PC-9 (cell line): ENCODE measurements around the gene PLA2R1. TPM values are rescaled to one million over a fixed set of nuclear protein-coding genes. Genes with fewer than 3 reads are reported as not detected.
A peak's percentile ranks its signal among the peaks of the same experiment; 100 is the strongest.

Experiments
- BruUV-seq: library from RNA; stranded (reverse); fragments of 400-500 nt; replicated peaks from 2 replicates; lab custom pipeline; 2021; lab: Mats Ljungman, UMichigan
- CTCF ChIA-PET: fragments of 300-600 bp; sonication (Branson Sonifier 250); formaldehyde crosslinking; loops from one replicate; lab custom pipeline; 2022; ENCODE audit warnings: antibody characterized with exemption; lab: Charles Lee
- POLR2A ChIA-PET: fragments of 300-600 bp; sonication (Branson Sonifier 250); formaldehyde crosslinking; loops from one replicate; lab custom pipeline; 2022; ENCODE audit warnings: antibody characterized with exemption; ENCODE audit not compliant: unreplicated experiment; lab: Charles Lee
- DNase-seq, 2 experiments: peaks; one replicate each; pipeline versions ENCODE4 v3.0.0 to v3.0.0-alpha.2; 2015 to 2022; ENCODE audit warnings: mixed read lengths in 1 of 2
- H2AFZ ChIP-seq: fragments of 200-600 bp; sonication (generic); 2 replicates; pipeline ENCODE4 v1.8.1; 2017; ENCODE audit warnings: antibody characterized with exemption
- H3F3A ChIP-seq: fragments of 200-600 bp; sonication (generic); 2 replicates; pipeline ENCODE4 v1.8.1; 2017; ENCODE audit warnings: antibody characterized with exemption, mild to moderate bottlenecking, low read depth; ENCODE audit not compliant: insufficient read depth
- H3K27ac ChIP-seq: fragments of 200-600 bp; sonication (generic); 2 replicates; pipeline ENCODE4 v1.6.1; 2016; ENCODE audit warnings: mixed run types
- H3K27me3 ChIP-seq: fragments of 200-600 bp; sonication (generic); 2 replicates; pipeline ENCODE4 v1.6.1; 2016; ENCODE audit warnings: low read depth, mixed run types; ENCODE audit not compliant: insufficient read depth
- H3K36me3 ChIP-seq: fragments of 200-600 bp; sonication (generic); 2 replicates; pipeline ENCODE4 v1.6.1; 2016; ENCODE audit warnings: low read depth, mixed run types
- H3K4me1 ChIP-seq: fragments of 200-600 bp; sonication (generic); replicated peaks from 2 replicates; pipeline ENCODE4 v1.6.1; 2016; ENCODE audit warnings: mixed run types; ENCODE audit not compliant: insufficient read depth
- H3K4me2 ChIP-seq: fragments of 200-600 bp; sonication (generic); 2 replicates; pipeline ENCODE4 v1.6.1; 2017; ENCODE audit warnings: mixed run types
- H3K4me3 ChIP-seq: fragments of 200-600 bp; sonication (generic); 2 replicates; pipeline ENCODE4 v1.6.1; 2016; ENCODE audit warnings: mixed run types
- H3K79me2 ChIP-seq: fragments of 200-600 bp; sonication (generic); 2 replicates; pipeline ENCODE4 v1.6.1; 2017; ENCODE audit warnings: low read depth, mixed run types
- H3K9me2 ChIP-seq: fragments of 200-600 bp; sonication (generic); 2 replicates; pipeline ENCODE4 v1.8.1; 2017; ENCODE audit warnings: mild to moderate bottlenecking; ENCODE audit not compliant: insufficient read depth
- H3K9me3 ChIP-seq: fragments of 200-600 bp; sonication (generic); 2 replicates; pipeline ENCODE4 v1.8.1; 2016; ENCODE audit warnings: low read depth; ENCODE audit not compliant: insufficient read depth
- H4K20me1 ChIP-seq: fragments of 200-600 bp; sonication (generic); 2 replicates; pipeline ENCODE4 v1.8.1; 2017; ENCODE audit not compliant: insufficient read depth
- EZH2 ChIP-seq: fragments of 200-600 bp; sonication (generic); IDR thresholded peaks from 2 replicates; pipeline ENCODE4 v1.8.0; 2017; ENCODE audit warnings: antibody characterized with exemption, low read depth
- intact Hi-C: fragments of 100-400 bp; cut with micrococcal nuclease; formaldehyde crosslinking; loops from one replicate; pipeline ENCODE4 v1.10.0; 2022; ENCODE audit not compliant: unreplicated experiment
- total RNA-seq: library from RNA; stranded (reverse); gene quantifications from 2 replicates; pipeline ENCODE4 v1.2.3, GENCODE V29; 2021
- TF ChIP-seq, protein P1 (sequence below): fragments of 200-600 bp; sonication (generic); conservative IDR thresholded peaks from 2 replicates; pipeline ENCODE4 v1.6.1; 2017; ENCODE audit warnings: mixed run types, antibody characterized with exemption, mild to moderate bottlenecking, moderate library complexity

Gene PLA2R1
- total RNA-seq, 1 experiment from 2014 or later = 0.33 TPM

DNA sequence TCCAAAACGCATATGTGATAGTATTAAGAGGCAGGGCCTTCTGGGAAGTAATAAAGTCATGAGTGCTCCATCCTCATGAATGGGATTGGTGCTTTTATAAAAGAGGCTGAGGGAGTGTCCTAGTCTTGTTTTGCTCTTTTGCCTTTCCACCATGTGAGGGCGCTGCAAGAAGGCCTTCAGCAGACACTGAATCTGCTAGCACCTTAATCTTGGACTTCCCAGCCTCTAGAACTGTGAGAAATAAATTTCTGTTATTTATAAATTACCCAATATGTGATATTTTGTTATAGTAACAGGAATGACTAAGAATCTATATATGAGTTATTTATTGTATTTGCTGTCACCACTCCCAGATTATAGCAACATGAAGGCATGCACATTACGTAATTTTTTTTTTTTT, 63.5 kb downstream of the PLA2R1 start:
- ChIA-PET POLR2A (no interaction called here), CTCF (no interaction called here)
- TF ChIP-seq, protein P1, sequence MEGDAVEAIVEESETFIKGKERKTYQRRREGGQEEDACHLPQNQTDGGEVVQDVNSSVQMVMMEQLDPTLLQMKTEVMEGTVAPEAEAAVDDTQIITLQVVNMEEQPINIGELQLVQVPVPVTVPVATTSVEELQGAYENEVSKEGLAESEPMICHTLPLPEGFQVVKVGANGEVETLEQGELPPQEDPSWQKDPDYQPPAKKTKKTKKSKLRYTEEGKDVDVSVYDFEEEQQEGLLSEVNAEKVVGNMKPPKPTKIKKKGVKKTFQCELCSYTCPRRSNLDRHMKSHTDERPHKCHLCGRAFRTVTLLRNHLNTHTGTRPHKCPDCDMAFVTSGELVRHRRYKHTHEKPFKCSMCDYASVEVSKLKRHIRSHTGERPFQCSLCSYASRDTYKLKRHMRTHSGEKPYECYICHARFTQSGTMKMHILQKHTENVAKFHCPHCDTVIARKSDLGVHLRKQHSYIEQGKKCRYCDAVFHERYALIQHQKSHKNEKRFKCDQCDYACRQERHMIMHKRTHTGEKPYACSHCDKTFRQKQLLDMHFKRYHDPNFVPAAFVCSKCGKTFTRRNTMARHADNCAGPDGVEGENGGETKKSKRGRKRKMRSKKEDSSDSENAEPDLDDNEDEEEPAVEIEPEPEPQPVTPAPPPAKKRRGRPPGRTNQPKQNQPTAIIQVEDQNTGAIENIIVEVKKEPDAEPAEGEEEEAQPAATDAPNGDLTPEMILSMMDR = peak; percentile 35; the same call in 1 of the 2 replicates
- TF ChIP-seq EZH2 = no peak
- Histone ChIP-seq H3K9me2 (no peaks in the 10 kb centered on the region), H3K9me3 (peaks cover 3% of the 10 kb centered on the region; the same call in 1 of the 2 replicates), H2AFZ (no peak overlapping the region), H3K4me3 (no peak overlapping the region), H3K4me1 (no peaks in the 10 kb centered on the region), H3F3A (no peaks in the 10 kb centered on the region), H3K27ac (no peak overlapping the region), H3K4me2 (no peak overlapping the region), H3K36me3 (no peaks in the 10 kb centered on the region), H4K20me1 (no peaks in the 10 kb centered on the region), H3K27me3 (no peaks in the 10 kb centered on the region), H3K79me2 (no peaks in the 10 kb centered on the region)
- BruUV-seq = no TSS peak
- intact Hi-C loops = no loop called here
- DNase-seq = peak in 1 of 2 experiments; percentile 50

DNA sequence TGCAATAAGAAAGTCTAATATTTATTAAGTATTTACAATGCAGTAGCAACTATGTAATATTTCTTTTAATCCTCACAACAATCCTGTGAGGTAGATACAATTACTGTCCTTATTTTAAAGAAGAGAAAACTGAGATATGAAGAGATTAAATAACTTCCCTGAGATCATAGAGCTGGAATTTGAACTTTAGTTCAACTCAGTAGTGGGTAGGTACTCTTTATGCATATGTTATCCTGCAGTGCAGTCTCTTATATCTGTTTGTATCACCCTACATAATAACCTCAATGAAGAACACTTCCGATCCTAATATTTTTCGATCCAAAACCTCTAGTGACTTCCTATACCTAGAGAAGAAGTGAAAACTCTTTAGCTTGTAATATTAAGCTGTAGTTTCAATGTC, 64.2 kb downstream of the PLA2R1 start:
- POLR2A ChIA-PET = no interaction called here
- Histone ChIP-seq H3K27me3 (no peaks in the 10 kb centered on the region), H4K20me1 (no peaks in the 10 kb centered on the region), H3K4me2 (no peak overlapping the region), H3K27ac (no peak overlapping the region), H3K36me3 (no peaks in the 10 kb centered on the region), H3K4me1 (no peaks in the 10 kb centered on the region), H3K9me2 (no peaks in the 10 kb centered on the region), H3K4me3 (no peak overlapping the region), H3K79me2 (no peaks in the 10 kb centered on the region), H3K9me3 (peaks cover 3% of the 10 kb centered on the region; the same call in 1 of the 2 replicates), H3F3A (no peaks in the 10 kb centered on the region), H2AFZ (no peak overlapping the region)
- TF ChIP-seq, protein P1 = no peak
- TF ChIP-seq EZH2 = no peak
- intact Hi-C loops = no loop called here
- BruUV-seq = no TSS peak
- CTCF ChIA-PET = no interaction called here
- DNase-seq = no peak

DNA sequence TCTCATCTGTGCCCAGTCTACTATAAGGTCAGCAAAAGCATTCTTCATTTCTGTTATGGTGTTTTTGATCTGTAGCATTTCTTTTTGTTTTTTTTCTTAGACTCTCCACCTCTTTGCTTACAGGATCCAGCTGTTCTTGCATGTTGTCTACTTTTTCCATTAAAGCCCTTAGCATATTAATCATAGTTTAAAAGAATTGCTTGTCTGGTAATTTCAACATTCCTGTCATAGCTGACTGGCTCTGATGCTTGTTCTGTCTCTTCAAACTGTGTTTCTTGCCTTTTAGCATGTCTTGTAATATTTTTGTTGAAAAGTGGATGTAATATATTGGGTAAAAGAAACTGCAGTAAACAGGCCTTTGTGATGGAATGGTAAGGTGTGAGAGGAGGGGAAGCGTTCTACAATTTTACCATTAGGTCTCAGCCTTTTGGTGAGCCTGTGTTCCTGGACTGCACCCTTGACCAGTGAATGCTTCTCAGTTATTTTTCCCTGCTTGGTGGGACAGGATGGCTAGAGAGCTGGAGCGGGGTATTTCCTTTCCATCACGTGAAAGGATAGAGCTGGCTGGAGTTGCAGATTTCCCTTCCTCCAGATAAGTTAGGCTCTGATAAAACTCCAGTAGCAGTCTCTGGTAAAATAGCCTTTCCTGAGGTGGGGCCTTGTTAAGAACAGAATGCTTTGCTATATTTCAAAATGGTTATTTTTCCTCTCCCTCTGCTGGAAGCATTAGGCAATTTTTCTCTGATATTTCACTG, 65.4 kb downstream of the PLA2R1 start:
- no peaks in the 10 kb centered on the region for H3F3A ChIP-seq
- CTCF ChIA-PET = no interaction called here
- no peak overlapping the region for H3K27ac ChIP-seq
- no peaks in the 10 kb centered on the region for H3K4me1 ChIP-seq
- H3K4me2 ChIP-seq = no peak overlapping the region
- intact Hi-C loops = no loop called here
- TF ChIP-seq EZH2 = no peak
- TF ChIP-seq, protein P1 = no peak
- H3K9me2 ChIP-seq = no peaks in the 10 kb centered on the region
- H3K9me3 ChIP-seq = peaks cover 3% of the 10 kb centered on the region; the same call in 1 of the 2 replicates
- H2AFZ ChIP-seq = no peak overlapping the region
- POLR2A ChIA-PET = no interaction called here
- no TSS peak for BruUV-seq
- no peaks in the 10 kb centered on the region for H4K20me1 ChIP-seq
- no peaks in the 10 kb centered on the region for H3K79me2 ChIP-seq
- H3K36me3 ChIP-seq = no peaks in the 10 kb centered on the region
- no peak overlapping the region for H3K4me3 ChIP-seq
- DNase-seq = no peak
- no peaks in the 10 kb centered on the region for H3K27me3 ChIP-seq
